Heart left ventricle (tissue), 16 donors: Measurements from ENCODE around the gene POP5. TPM values are rescaled to one million over a fixed set of nuclear protein-coding genes. Genes with fewer than 3 reads are reported as not detected.

ENCODE experiments used
- ATAC-seq, 4 donors: fragments of 200-7000 bp; cut with Tn5 transposase; one replicate each; pipeline ENCODE4 v1.9.1; 2020 to 2022; ENCODE audit warnings: moderate library complexity in 4 of 4, mild to moderate bottlenecking in 3 of 4, moderate number of reproducible peaks in 1 of 4
- DNase-seq, 5 donors: peaks; one replicate each; pipeline ENCODE4 v3.0.0-alpha.2; 2020
- H3K27ac ChIP-seq, 12 donors: fragments of 200-600 bp; sonication (generic) in 4 of 12; one replicate each; pipeline versions ENCODE4 v1.5.0 to v1.8.0; 2016 to 2022; ENCODE audit warnings: mild to moderate bottlenecking in 2 of 12
- H3K27me3 ChIP-seq, 9 donors: fragments of 200-600 bp; sonication (generic) in 2 of 9; one replicate each; pipeline versions ENCODE4 v1.5.1 to v1.8.0; 2016 to 2022; ENCODE audit warnings: mild to moderate bottlenecking in 3 of 9
- H3K36me3 ChIP-seq, 9 donors: fragments of 200-600 bp; sonication (generic) in 2 of 9; one replicate each; pipeline versions ENCODE4 v1.5.0 to v1.8.0; 2018 to 2022; ENCODE audit warnings: mild to moderate bottlenecking in 2 of 9
- H3K4me1 ChIP-seq, 12 donors: fragments of 200-600 bp; sonication (generic) in 4 of 12; one replicate each; pipeline versions ENCODE4 v1.5.0 to v1.8.0; 2016 to 2022; ENCODE audit warnings: mild to moderate bottlenecking in 3 of 12
- H3K4me3 ChIP-seq, 12 donors: fragments of 200-600 bp; sonication (generic) in 4 of 12; one replicate each; pipeline versions ENCODE4 v1.5.0 to v1.8.0; 2017 to 2022; ENCODE audit warnings: mild to moderate bottlenecking in 9 of 12, moderate library complexity in 4 of 12
- H3K9me3 ChIP-seq, 12 donors: fragments of 200-600 bp; sonication (generic) in 4 of 12; one replicate each; pipeline versions ENCODE4 v1.5.0 to v1.8.0; 2016 to 2022; ENCODE audit warnings: mild to moderate bottlenecking in 1 of 12
- POLR2A ChIP-seq, 2 donors: fragments of 450-650 bp; IDR thresholded peaks; one replicate each; pipeline ENCODE4 v1.6.1; 2017; ENCODE audit warnings: antibody characterized with exemption in 2 of 2, mild to moderate bottlenecking in 2 of 2, moderate library complexity in 2 of 2
- WGBS, 4 donors: extraction: QIAGEN DNeasy Blood & Tissue Kit in 2 of 4; methylation state at CpG; one replicate each; pipeline versions ENCODE4 v1.1.5 to v1.1.7; 2013 to 2018; 5-methylcytosine and 5-hydroxymethylcytosine counted together
- intact Hi-C, 10 donors: fragments of 100-400 bp; cut with DNase I; formaldehyde crosslinking; loops; one replicate each; pipeline versions ENCODE4 v1.11.1 to v1.14.2; 2022
- polyA plus RNA-seq, 2 donors: library from polyadenylated mRNA; stranded (reverse); fragments of 200-250 nt; gene quantifications; one replicate each; pipeline ENCODE4 v1.2.3, GENCODE V29; 2013
- total RNA-seq, 9 donors: library from RNA; depleted of rRNA in 2 of 9; stranded (reverse); fragments of >200 nt in 2 of 9; fragmentation: NEBNext Ultra II Directional in 3 of 9; extraction: Animal tissue kit (Norgen Biotek cat#: 25700) in 3 of 9; gene quantifications; one replicate each; pipeline versions ENCODE4 v1.1.0 to v1.2.4, GENCODE V29; 2016 to 2023
- TF ChIP-seq, protein P1 (sequence below), 12 donors: fragments of 200-600 bp; sonication (generic) in 4 of 12; IDR thresholded peaks; one replicate each; pipeline versions ENCODE4 v1.5.0 to v1.8.0; 2018 to 2022; ENCODE audit warnings: antibody characterized with exemption in 12 of 12, mild to moderate bottlenecking in 5 of 12
- donor health status: ischemic (EF 13 %, LVEDD 7.1; RV severe dilation, severe dysfunction).
- donor health status: healthy with polysubstance abuse.
- donor health status: DM: no; HTN: yes; CAD: no.
- donor health status: DM: no; HTN: no; CAD: no.
- donor health status: ischemic (EF 25% LVEDD 6.9; RV normal size, moderate dysfunction).
- donor health status: ischemic (EF 25% LVEDD 5.7; RV mildly dilated, moderate dysfunction).
- donor health status: healthy.
- donor health status: DM: yes; HTN: yes; CAD: no.
- donor health status: ischemic (EF 35%, LVEDD 5.7; RV mildly dilated, moderate dysfunction).
- donor health status: nonischemic (EF 11% LVEDD 7.7; RV severe dilation, severe dysfunction).
- donor health status: DM: yes; HTN: yes; CAD: no.
- donor health status: PGD.
- donor health status: ischemic (EF 29% LVEDD 5.4; RV normal size, mild dysfunction).
- donor health status: nonischemic (EF 23%, LVEDD 6.1; RV moderate dilation, normal function).

The POP5 gene
- total and polyA plus RNA-seq, 11 donors = 20.6 to 55.8 (median 36.3) TPM

DNA sequence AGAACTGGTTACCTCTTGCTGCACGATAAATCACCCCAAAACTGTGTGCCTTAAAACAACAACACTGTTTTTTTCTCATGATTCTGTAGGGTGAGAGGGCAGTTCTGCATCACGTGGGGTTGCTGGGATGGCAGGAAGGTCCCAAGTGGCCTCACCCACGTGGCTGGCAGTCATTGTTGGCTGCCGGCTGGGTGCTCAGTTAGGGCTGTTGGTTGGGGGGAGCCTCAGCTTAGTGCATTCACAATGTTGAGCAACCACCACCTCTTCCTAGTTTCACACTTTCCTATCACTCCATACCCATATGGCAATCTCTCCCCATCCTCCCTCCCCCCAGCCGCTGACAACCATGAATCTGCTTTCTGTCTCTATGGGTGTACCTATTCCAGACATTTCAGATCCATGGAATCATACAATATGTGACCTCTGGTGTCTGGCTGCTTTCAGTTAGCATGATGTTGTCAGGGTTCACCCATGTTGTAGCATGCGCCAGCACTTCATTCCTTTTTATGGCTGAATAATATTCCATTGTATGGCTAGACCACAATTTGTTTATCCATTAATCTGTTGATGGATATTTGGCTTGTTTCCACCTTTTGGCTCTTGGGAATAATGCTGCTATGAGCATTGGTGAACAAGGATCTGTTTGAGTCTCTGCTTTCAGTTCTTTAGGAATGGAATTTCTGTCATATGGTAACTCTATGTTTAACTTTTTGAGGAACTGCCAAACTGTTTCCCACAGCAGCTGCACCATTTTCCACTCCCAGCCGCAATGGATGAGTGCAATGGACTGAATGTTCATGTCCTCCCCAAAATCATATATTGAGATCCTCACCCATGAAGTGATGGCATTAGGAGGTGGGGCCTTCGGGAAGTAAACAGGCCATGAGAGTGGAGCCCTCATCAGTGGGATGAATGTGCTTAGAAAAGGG, 11.2 kb upstream of the POP5 start:
- no peaks in the 10 kb centered on the region for H3K36me3 ChIP-seq
- intact Hi-C loops = loop anchor here in 1 of 10 donors (10.0 kb wide), 1 partner anchor 492 kb away; no protein-coding TSS in a partner anchor
- H3K27ac ChIP-seq = no peak overlapping the region
- ATAC-seq = no peak
- no peaks in the 10 kb centered on the region for H3K9me3 ChIP-seq
- peaks cover 0 to 6% (median 0%) of the 10 kb centered on the region in 9 donors for H3K27me3 ChIP-seq
- no peak overlapping the region for H3K4me3 ChIP-seq
- peaks cover 0 to 15% (median 6%) of the 10 kb centered on the region in 12 donors for H3K4me1 ChIP-seq
- no peak for DNase-seq
- WGBS, 4 donors = 71 to 77% (median 74%) methylated on average over 8 of the region's 8 CpGs
- TF ChIP-seq POLR2A (IDR thresholded peaks at IDR 0.05) = no peak
- TF ChIP-seq, protein P1, sequence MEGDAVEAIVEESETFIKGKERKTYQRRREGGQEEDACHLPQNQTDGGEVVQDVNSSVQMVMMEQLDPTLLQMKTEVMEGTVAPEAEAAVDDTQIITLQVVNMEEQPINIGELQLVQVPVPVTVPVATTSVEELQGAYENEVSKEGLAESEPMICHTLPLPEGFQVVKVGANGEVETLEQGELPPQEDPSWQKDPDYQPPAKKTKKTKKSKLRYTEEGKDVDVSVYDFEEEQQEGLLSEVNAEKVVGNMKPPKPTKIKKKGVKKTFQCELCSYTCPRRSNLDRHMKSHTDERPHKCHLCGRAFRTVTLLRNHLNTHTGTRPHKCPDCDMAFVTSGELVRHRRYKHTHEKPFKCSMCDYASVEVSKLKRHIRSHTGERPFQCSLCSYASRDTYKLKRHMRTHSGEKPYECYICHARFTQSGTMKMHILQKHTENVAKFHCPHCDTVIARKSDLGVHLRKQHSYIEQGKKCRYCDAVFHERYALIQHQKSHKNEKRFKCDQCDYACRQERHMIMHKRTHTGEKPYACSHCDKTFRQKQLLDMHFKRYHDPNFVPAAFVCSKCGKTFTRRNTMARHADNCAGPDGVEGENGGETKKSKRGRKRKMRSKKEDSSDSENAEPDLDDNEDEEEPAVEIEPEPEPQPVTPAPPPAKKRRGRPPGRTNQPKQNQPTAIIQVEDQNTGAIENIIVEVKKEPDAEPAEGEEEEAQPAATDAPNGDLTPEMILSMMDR (IDR thresholded peaks at IDR 0.05) = no peak

DNA sequence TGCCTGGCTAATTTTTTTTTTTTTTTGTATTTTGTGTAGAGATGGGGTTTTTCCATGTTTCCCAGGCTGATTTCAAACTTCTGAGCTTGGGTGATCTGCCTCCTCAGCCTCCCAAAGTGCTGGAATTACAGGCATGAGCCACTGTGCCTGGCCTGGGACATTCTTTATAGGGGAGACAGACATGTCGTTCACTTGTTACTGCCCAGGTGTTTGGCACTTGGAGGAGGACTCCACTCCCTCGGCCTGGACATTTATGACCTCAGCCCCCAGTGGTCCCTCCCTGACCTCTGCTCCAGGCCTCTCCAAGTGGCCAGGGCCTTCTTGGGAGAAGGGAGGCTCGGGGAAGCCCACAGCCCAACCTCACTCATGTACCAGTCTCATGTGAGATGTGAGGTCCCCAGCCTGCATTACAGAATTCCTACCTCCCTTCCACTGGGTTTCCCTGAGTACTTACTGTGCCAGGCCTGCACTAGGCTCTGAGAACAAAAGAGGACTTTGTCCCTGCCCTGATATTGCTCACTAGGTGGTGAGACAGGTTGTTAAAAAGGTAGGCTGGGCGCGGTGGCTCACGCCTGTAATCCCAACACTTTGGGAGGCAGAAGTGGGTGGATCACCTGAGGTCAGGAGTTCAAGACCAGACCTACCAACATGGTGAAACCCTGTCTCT, 9.7 kb upstream of the POP5 start:
- no peak overlapping the region for H3K4me3 ChIP-seq
- no peaks in the 10 kb centered on the region for H3K36me3 ChIP-seq
- H3K9me3 ChIP-seq = no peaks in the 10 kb centered on the region
- TF ChIP-seq POLR2A (IDR thresholded peaks at IDR 0.05) = no peak
- TF ChIP-seq, protein P1 (IDR thresholded peaks at IDR 0.05) = no peak
- no peaks in the 10 kb centered on the region for H3K27me3 ChIP-seq
- no peak for DNase-seq
- WGBS, 4 donors = 69 to 82% (median 79%) methylated on average over 6 of the region's 6 CpGs
- peaks cover 0 to 15% (median 6%) of the 10 kb centered on the region in 12 donors for H3K4me1 ChIP-seq
- intact Hi-C loops = loop anchor here in 1 of 10 donors (10.0 kb wide), 1 partner anchor 494 kb away; no protein-coding TSS in a partner anchor
- no peak for ATAC-seq
- H3K27ac ChIP-seq = peak overlapping the region in 1 of 12 donors; percentile 58

DNA sequence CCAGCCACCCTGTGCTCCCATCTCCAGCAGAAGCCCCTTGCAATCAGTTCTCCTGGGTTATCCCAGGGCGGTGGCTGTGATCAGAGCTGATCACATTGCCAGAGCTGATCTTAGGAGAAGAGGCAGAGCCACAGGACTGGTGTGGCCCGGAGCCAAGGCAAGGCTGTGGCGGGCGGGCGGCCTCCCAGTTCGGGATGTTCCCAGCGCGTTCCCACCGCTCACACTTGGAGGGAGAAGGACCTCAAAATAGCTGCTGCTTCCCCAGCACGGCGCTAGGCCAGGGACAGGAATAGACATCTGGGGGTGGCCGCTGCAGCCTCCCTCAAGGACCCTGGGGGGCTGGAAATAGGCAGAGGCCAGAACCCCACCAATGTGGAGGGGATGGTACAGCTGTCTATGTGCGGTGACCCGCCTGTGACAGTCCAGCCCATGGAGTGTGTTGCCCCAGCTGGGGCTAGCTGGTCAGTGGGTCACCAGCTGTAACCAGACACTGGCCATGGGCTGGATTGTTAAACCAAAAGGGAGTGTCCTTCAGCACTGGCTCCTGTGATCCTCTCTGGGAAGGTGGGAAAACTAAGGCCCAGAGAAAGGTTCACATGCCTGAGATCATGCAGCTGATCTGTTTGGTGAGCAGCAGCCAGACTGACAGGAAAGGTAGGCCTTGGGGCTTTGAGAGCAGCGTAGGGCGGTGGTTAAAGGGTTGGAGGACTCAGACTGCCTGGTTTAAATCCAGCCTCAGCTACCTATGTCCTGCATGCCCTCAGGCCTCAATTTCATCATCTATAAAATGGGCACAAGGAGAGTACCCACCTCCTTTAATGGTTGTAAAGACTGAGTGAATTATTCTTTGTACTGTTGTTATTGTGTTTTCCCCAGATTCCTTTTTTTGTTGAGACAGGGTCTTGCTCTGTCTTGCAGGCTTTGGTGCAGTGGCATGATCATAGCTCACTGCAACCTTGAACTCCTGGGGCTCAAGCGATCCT, 8.0 kb upstream of the POP5 start:
- intact Hi-C loops = loop anchor here in 7 of 10 donors (5.0 to 10.0 kb wide), 7 partner anchors 58 to 518 kb away; partner anchors contain the start of genes C12orf43 (in 1 of the 7) and SPPL3 (in 1 of the 7)
- no peak overlapping the region for H3K4me3 ChIP-seq
- peak; percentile 87 to 94 (median 92) for ATAC-seq

More for the DNA sequence above, 8.0 kb upstream of the POP5 start:
- H3K9me3 ChIP-seq = no peaks in the 10 kb centered on the region
- DNase-seq = peak; percentile 75 to 92 (median 88)
- WGBS, 4 donors = 35 to 45% (median 41%) methylated on average over 10 to 17 of the region's 17 CpGs
- H3K36me3 ChIP-seq = no peaks in the 10 kb centered on the region
- H3K4me1 ChIP-seq = peaks cover 0 to 22% (median 11%) of the 10 kb centered on the region in 12 donors
- TF ChIP-seq, protein P1 (IDR thresholded peaks at IDR 0.05) = peak in 1 of 12 donors; percentile 8
- TF ChIP-seq POLR2A (IDR thresholded peaks at IDR 0.05) = no peak
- H3K27ac ChIP-seq = peak overlapping the region; percentile 23 to 89 (median 75)
- H3K27me3 ChIP-seq = peaks cover 0 to 9% (median 0%) of the 10 kb centered on the region in 9 donors
